Choroid plexus epithelial cell (primary cell): ENCODE measurements around the gene FCRLB.

Source experiments
- DNase-seq: peaks from one replicate; pipeline ENCODE4 v3.0.0-alpha.2; 2010; ENCODE audit warnings: low read depth
- H3K4me3 ChIP-seq: 2 replicates; pipeline ENCODE4 v1.5.1; 2011; ENCODE audit warnings: low read depth, mild to moderate bottlenecking, control low read depth, low read length, moderate library complexity
- CTCF ChIP-seq: conservative IDR thresholded peaks from 2 replicates; pipeline ENCODE4 v1.5.1; 2011; ENCODE audit warnings: low read depth, mild to moderate bottlenecking, control low read depth, inconsistent platforms, low read length, moderate library complexity

FCRLB gene

GRCh38 chr1:161707503-161707902, 13.8 kb upstream of the FCRLB start:
- H3K4me3 ChIP-seq, result no peak overlapping the region
- TF ChIP-seq CTCF, result no peak
- DNase-seq, result no peak

- TF ChIP-seq CTCF, result no peak
- no peak for DNase-seq
- H3K4me3 ChIP-seq, result no peak overlapping the region
These were observed 12.0 kb upstream of the FCRLB start for GRCh38 chr1:161709373-161709772.

- H3K4me3 ChIP-seq, result no peak overlapping the region
- TF ChIP-seq CTCF, result no peak
- DNase-seq, result no peak
These were observed 10.8 kb upstream of the FCRLB start for GRCh38 chr1:161710560-161710959.

GRCh38 chr1:161718559-161719324, 2.6 kb upstream of the FCRLB start:
- no peak for TF ChIP-seq CTCF
- H3K4me3 ChIP-seq, result no peak overlapping the region
- DNase-seq, result no peak

GRCh38 chr1:161719325-161719611, 2.1 kb upstream of the FCRLB start:
- no peak for TF ChIP-seq CTCF
- no peak for DNase-seq
- H3K4me3 ChIP-seq, result no peak overlapping the region

GRCh38 chr1:161720422-161720821, 922 bp upstream of the FCRLB start:
- no peak for TF ChIP-seq CTCF
- DNase-seq, result no peak
- no peak overlapping the region for H3K4me3 ChIP-seq

- no peak for TF ChIP-seq CTCF
- peak; percentile 78 for DNase-seq
- H3K4me3 ChIP-seq, result no peak overlapping the region
These were observed 497 bp downstream of the FCRLB start for GRCh38 chr1:161721738-161722343.
